Ramos (cell line): Measurements from ENCODE around the gene FAU.

ENCODE experiments used
- in situ Hi-C: fragments of 300-500 bp; cut with MboI; formaldehyde crosslinking; loops from one replicate; pipeline ENCODE4 v1.14.3; 2022; ENCODE audit warnings: low sequenced_read_pairs; ENCODE audit not compliant: unreplicated experiment

The FAU gene

GRCh38 chr11:65111744-65112545, 10.0 kb downstream of the FAU start, which contains the start of gene TM7SF2:
TSS of gene TM7SF2 (plus strand) at chr11:65111872. CDS start at chr11:65112016, 144 bp downstream.
- in situ Hi-C loops: loop anchor here (5.0 kb wide), 2 partner anchors 70 to 265 kb away; partner anchors contain the start of gene CAPN1

- in situ Hi-C loops: loop anchor here (5.0 kb wide), 2 partner anchors 71 to 264 kb away; partner anchors contain the start of gene CAPN1
Observed at GRCh38 chr11:65111159-65111743, 10.7 kb downstream of the FAU start.

- in situ Hi-C loops: loop anchor here (5.0 kb wide), 2 partner anchors 72 to 263 kb away; partner anchors contain the start of gene CAPN1
Observed at GRCh38 chr11:65110354-65110861, 11.5 kb downstream of the FAU start.

- in situ Hi-C loops: loop anchor here (5.0 kb wide), 2 partner anchors 73 to 262 kb away; partner anchors contain the start of gene CAPN1
Observed at GRCh38 chr11:65109231-65110198, 12.4 kb downstream of the FAU start.

GRCh38 chr11:65108469-65109123, 13.3 kb downstream of the FAU start:
- in situ Hi-C loops: no loop called here

- in situ Hi-C loops: no loop called here
Observed at GRCh38 chr11:65107751-65108468, 14.0 kb downstream of the FAU start.

GRCh38 chr11:65107078-65107477, 14.9 kb downstream of the FAU start:
- in situ Hi-C loops: no loop called here

GRCh38 chr11:65104628-65105027, 17.3 kb downstream of the FAU start:
- in situ Hi-C loops: no loop called here

GRCh38 chr11:65103476-65103875, 18.5 kb downstream of the FAU start:
- in situ Hi-C loops: no loop called here

- in situ Hi-C loops: no loop called here
Observed at GRCh38 chr11:65102142-65103095, 19.5 kb downstream of the FAU start.

- in situ Hi-C loops: no loop called here
Observed at GRCh38 chr11:65100674-65101350, 21.1 kb downstream of the FAU start.

GRCh38 chr11:65096926-65097325, 25.0 kb downstream of the FAU start:
- in situ Hi-C loops: no loop called here

GRCh38 chr11:65095974-65096806, 25.7 kb downstream of the FAU start, which contains the start of gene VPS51:
TSS of gene VPS51 (plus strand) at chr11:65096214. CDS start at chr11:65096251, 37 bp downstream.
- in situ Hi-C loops: no loop called here

GRCh38 chr11:65095427-65095826, 26.5 kb downstream of the FAU start:
- in situ Hi-C loops: no loop called here

GRCh38 chr11:65090628-65091027, 31.3 kb downstream of the FAU start:
- in situ Hi-C loops: no loop called here

- in situ Hi-C loops: no loop called here
Observed at GRCh38 chr11:65089621-65090020, 32.3 kb downstream of the FAU start.
